Mesothelial cell of epicardium (in vitro differentiated cells): ENCODE measurements around the gene PDE4B. TPM values are rescaled to one million over a fixed set of nuclear protein-coding genes. Genes with fewer than 3 reads are reported as not detected.

ENCODE experiments used
- DNase-seq, 2 experiments: peaks; one replicate each; pipeline ENCODE4 v3.0.0; 2021; ENCODE audit warnings: low spot score in 2 of 2; ENCODE audit not compliant: unreplicated experiment in 2 of 2
- H3K27ac Mint-ChIP-seq: 2 replicates; pipeline ENCODE4 v1.8.0; 2021; ENCODE audit warnings: mixed read lengths
- H3K27me3 Mint-ChIP-seq: 2 replicates; pipeline ENCODE4 v1.8.0; 2021; ENCODE audit warnings: low read depth, mixed read lengths
- H3K36me3 Mint-ChIP-seq: 2 replicates; pipeline ENCODE4 v1.8.0; 2021; ENCODE audit warnings: mixed read lengths
- H3K4me1 Mint-ChIP-seq: 2 replicates; pipeline ENCODE4 v1.8.0; 2021; ENCODE audit warnings: mixed read lengths
- H3K4me3 Mint-ChIP-seq: 2 replicates; pipeline ENCODE4 v1.8.0; 2021; ENCODE audit warnings: mild to moderate bottlenecking, moderate library complexity, mixed read lengths
- H3K9me3 Mint-ChIP-seq: 2 replicates; pipeline ENCODE4 v1.8.0; 2021; ENCODE audit warnings: mixed read lengths
- total RNA-seq: library from RNA; stranded (reverse); gene quantifications from 3 replicates; pipeline ENCODE4 v1.2.1, GENCODE V29; 2021
- TF ChIP-seq, protein P1 (sequence below): fragments of 200-600 bp; sonication (generic); IDR thresholded peaks from one replicate; pipeline ENCODE4 v1.5.0; 2021; ENCODE audit warnings: antibody characterized with exemption; ENCODE audit not compliant: unreplicated experiment

Gene PDE4B
- total RNA-seq, 1 donor from 2014 or later = 22.3 TPM

DNA sequence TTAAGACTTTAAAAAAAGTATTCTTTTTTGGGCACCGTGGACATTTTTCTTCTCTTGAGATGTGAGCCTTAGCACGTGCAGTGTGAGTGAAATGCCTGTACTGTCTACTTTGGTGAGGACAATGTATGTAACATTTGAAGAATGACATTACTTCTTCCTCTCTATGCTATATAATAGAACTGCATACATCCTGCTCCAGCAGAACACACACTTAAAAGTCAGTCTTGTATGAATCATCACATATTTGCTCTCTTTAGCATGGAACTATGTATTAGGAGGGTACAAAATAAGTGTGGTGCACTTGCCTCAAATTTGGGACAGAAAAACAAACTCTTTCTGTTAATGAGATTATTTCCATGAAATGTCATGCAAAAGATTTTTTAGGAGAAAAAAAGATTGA is 382.9 kb downstream of the PDE4B start:
- peaks cover 25% of the 10 kb centered on the region for H3K4me1 Mint-ChIP-seq
- DNase-seq = no peak
- peaks cover 7% of the 10 kb centered on the region for H3K27me3 Mint-ChIP-seq
- TF ChIP-seq, protein P1, sequence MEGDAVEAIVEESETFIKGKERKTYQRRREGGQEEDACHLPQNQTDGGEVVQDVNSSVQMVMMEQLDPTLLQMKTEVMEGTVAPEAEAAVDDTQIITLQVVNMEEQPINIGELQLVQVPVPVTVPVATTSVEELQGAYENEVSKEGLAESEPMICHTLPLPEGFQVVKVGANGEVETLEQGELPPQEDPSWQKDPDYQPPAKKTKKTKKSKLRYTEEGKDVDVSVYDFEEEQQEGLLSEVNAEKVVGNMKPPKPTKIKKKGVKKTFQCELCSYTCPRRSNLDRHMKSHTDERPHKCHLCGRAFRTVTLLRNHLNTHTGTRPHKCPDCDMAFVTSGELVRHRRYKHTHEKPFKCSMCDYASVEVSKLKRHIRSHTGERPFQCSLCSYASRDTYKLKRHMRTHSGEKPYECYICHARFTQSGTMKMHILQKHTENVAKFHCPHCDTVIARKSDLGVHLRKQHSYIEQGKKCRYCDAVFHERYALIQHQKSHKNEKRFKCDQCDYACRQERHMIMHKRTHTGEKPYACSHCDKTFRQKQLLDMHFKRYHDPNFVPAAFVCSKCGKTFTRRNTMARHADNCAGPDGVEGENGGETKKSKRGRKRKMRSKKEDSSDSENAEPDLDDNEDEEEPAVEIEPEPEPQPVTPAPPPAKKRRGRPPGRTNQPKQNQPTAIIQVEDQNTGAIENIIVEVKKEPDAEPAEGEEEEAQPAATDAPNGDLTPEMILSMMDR = no peak
- no peaks in the 10 kb centered on the region for H3K9me3 Mint-ChIP-seq
- H3K4me3 Mint-ChIP-seq = no peak overlapping the region
- no peak overlapping the region for H3K27ac Mint-ChIP-seq
- no peaks in the 10 kb centered on the region for H3K36me3 Mint-ChIP-seq

DNA sequence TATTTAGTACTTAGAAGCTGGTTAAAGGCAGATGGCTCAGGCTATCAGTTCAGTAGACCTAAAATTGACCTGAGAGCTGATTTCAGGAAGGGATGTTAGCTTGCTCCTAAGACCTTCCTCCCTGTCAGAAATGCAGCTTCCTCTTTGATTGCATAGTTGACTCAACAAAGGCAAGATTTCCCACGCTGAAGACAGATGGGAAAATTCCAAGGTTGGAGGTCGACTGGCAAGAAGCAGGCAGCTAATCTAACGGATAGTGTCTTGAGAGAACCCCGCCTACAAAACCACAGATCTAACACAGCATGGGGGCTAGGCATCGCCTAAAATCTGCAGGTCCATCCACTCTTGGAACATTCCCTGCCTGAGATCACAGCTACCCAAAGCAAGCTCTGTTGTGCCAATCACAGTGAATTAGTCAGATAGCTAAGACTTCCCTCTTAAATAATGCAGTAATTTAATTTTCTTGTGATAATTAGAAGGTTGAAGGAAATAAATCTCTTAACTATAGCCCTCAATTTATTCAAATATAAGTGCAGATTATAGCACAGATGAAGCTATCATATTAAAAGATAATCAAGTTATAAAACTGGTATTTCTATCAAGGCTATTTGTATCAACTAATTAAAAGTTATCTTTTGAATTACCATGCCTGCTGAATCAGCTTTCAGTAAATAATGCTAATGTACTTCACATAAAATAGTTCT is 383.5 kb downstream of the PDE4B start:
- TF ChIP-seq, protein P1 = no peak
- Mint-ChIP-seq H3K27ac (no peak overlapping the region), H3K4me3 (no peak overlapping the region), H3K27me3 (peaks cover 4% of the 10 kb centered on the region), H3K36me3 (no peaks in the 10 kb centered on the region), H3K4me1 (peaks cover 28% of the 10 kb centered on the region), H3K9me3 (no peaks in the 10 kb centered on the region)
- DNase-seq = no peak

DNA sequence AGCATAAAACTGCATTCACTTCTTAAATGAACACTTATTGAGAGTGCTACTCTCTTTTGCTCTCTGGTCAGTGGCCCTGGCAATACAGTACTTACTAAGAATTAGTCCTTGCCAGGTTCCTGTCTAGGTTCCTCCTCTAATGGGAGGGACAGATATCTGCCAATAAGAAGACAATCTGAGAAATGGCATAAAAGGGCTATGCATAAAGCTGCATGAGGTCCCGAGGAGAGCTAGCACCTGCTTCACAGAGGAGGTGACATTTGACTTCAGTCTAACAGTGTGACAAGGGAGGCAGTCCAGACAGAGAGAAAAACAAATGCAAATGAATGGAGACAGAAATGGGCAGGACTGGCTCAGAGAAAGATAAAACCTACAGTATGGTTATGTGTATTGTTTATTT is 384.1 kb downstream of the PDE4B start:
- H3K9me3 Mint-ChIP-seq = no peaks in the 10 kb centered on the region
- no peak for DNase-seq
- TF ChIP-seq, protein P1 = no peak
- H3K36me3 Mint-ChIP-seq = no peaks in the 10 kb centered on the region
- H3K4me3 Mint-ChIP-seq = no peak overlapping the region
- no peak overlapping the region for H3K27ac Mint-ChIP-seq
- H3K27me3 Mint-ChIP-seq = peaks cover 4% of the 10 kb centered on the region
- H3K4me1 Mint-ChIP-seq = peaks cover 33% of the 10 kb centered on the region

DNA sequence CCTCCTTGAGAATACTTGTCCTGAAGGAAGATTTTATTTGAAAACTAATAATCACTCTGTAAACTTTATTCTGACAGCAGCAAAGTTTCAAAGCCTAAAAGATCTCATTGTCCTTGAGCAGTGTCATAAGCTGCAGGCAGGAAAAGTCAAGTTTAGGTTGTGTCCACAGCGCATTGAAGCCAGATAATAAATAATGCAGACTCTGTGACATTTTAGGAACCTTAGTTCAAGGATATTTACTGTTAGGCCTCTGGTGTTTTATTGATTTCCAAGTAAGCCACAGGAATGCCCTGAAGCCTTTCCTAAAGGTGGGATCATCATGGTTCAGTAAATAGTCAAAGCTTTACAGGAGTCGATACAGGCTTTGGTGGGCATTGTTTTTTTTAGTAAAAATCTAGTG is 384.8 kb downstream of the PDE4B start:
- Mint-ChIP-seq H3K27me3 (peaks cover 2% of the 10 kb centered on the region), H3K4me1 (peaks cover 37% of the 10 kb centered on the region), H3K4me3 (no peak overlapping the region), H3K36me3 (no peaks in the 10 kb centered on the region), H3K9me3 (no peaks in the 10 kb centered on the region), H3K27ac (no peak overlapping the region)
- TF ChIP-seq, protein P1 = no peak
- no peak for DNase-seq

DNA sequence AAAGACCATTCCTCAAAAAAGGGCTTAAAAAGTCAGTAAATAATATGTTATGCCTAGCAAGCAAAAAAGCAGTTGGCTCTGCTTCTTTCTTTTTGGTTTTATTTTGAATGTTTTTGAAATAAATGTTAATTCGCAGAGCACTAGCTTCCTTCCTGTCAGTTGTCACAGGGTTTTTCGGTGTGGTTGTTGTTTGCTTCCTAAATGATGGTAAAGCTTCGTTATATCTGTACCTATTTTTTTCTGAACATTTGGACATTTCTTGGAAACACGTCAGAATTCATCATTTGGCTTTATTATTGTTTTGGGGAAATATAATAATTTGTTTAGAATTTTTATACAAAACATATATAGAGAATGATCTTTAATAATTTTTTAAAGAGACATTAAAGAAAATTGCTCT is 389.3 kb downstream of the PDE4B start:
- H3K4me1 Mint-ChIP-seq = peaks cover 36% of the 10 kb centered on the region
- H3K4me3 Mint-ChIP-seq = no peak overlapping the region
- DNase-seq = no peak
- peaks cover 2% of the 10 kb centered on the region for H3K36me3 Mint-ChIP-seq
- TF ChIP-seq, protein P1 = no peak
- no peak overlapping the region for H3K27ac Mint-ChIP-seq
- H3K9me3 Mint-ChIP-seq = peaks cover 3% of the 10 kb centered on the region
- no peaks in the 10 kb centered on the region for H3K27me3 Mint-ChIP-seq
